Activated T-helper 1 cell treated with anti-CD3 and anti-CD28 coated beads, Interleukin-12 subunit alpha, Interleukin-12 subunit beta, Interleukin-2, Interleukin-4 antibody, amounts not matched to agents 30 ng/mL and 10 ng/mL and 1 ng/mL, durations not matched to agents 14 hours and 24 hours and 36 hours (primary cell): ENCODE measurements around the gene DOK5. TPM values are rescaled to one million over a fixed set of nuclear protein-coding genes. Genes with fewer than 3 reads are reported as not detected.

ENCODE experiments used
- DNase-seq: peaks from one replicate; pipeline ENCODE4 v3.0.0; 2021; ENCODE audit warnings: low spot score
- H3K27ac Mint-ChIP-seq: one replicate; pipeline ENCODE4 v1.8.0; 2021; ENCODE audit warnings: mild to moderate bottlenecking, mixed read lengths
- H3K27me3 Mint-ChIP-seq: one replicate; pipeline ENCODE4 v1.8.0; 2022; ENCODE audit warnings: mild to moderate bottlenecking, moderate library complexity, mixed read lengths; ENCODE audit not compliant: insufficient read depth
- H3K36me3 Mint-ChIP-seq: one replicate; pipeline ENCODE4 v1.8.0; 2021; ENCODE audit warnings: low read depth, mixed read lengths
- H3K4me1 Mint-ChIP-seq: one replicate; pipeline ENCODE4 v1.8.0; 2021; ENCODE audit warnings: low read depth, mixed read lengths
- H3K4me3 Mint-ChIP-seq: one replicate; pipeline ENCODE4 v1.8.0; 2021; ENCODE audit warnings: mild to moderate bottlenecking, moderate library complexity, mixed read lengths
- H3K9me3 Mint-ChIP-seq: one replicate; pipeline ENCODE4 v1.8.0; 2021; ENCODE audit warnings: mixed read lengths
- intact Hi-C: fragments of 100-400 bp; cut with micrococcal nuclease; formaldehyde crosslinking; loops from one replicate; pipeline ENCODE4 v1.15.1; 2024
- total RNA-seq: library from RNA; stranded (reverse); gene quantifications from 2 replicates; pipeline ENCODE4 v1.2.3, GENCODE V29; 2022

DOK5 gene
- total RNA-seq, 1 donor from 2014 or later, result 25.2 TPM

- Mint-ChIP-seq H3K4me1 (no peaks in the 10 kb centered on the region), H3K27ac (no peak overlapping the region), H3K9me3 (no peaks in the 10 kb centered on the region), H3K4me3 (no peak overlapping the region), H3K36me3 (no peaks in the 10 kb centered on the region), H3K27me3 (peaks cover 1% of the 10 kb centered on the region)
- no peak for DNase-seq
- intact Hi-C loops, result loop anchor here (5.0 kb wide), 1 partner anchor 81 kb away; the partner anchor contains the start of gene DOK5
These were observed 82.6 kb downstream of the DOK5 start for GRCh38 chr20:54557806-54558590.

GRCh38 chr20:54559890-54560289 lies 84.5 kb downstream of the DOK5 start:
- H3K27ac Mint-ChIP-seq, result no peak overlapping the region
- H3K36me3 Mint-ChIP-seq, result no peaks in the 10 kb centered on the region

GRCh38 chr20:54560357-54560756 lies 85.0 kb downstream of the DOK5 start:
- Mint-ChIP-seq H3K9me3 (no peaks in the 10 kb centered on the region), H3K27me3 (peaks cover 1% of the 10 kb centered on the region), H3K4me3 (no peak overlapping the region), H3K27ac (peak overlapping the region; percentile 49), H3K4me1 (no peaks in the 10 kb centered on the region), H3K36me3 (no peaks in the 10 kb centered on the region)
- intact Hi-C loops, result no loop called here
- DNase-seq, result no peak

More at GRCh38 chr20:54559890-54560289, 84.5 kb downstream of the DOK5 start:
- H3K4me3 Mint-ChIP-seq, result no peak overlapping the region
- no peaks in the 10 kb centered on the region for H3K4me1 Mint-ChIP-seq
- intact Hi-C loops, result loop anchor here (5.0 kb wide), 1 partner anchor 83 kb away; the partner anchor contains the start of gene DOK5
- H3K27me3 Mint-ChIP-seq, result peaks cover 1% of the 10 kb centered on the region
- no peaks in the 10 kb centered on the region for H3K9me3 Mint-ChIP-seq
- no peak for DNase-seq

GRCh38 chr20:54565255-54565654 lies 89.9 kb downstream of the DOK5 start:
- Mint-ChIP-seq H3K27me3 (no peaks in the 10 kb centered on the region), H3K36me3 (no peaks in the 10 kb centered on the region), H3K4me3 (no peak overlapping the region), H3K27ac (no peak overlapping the region), H3K4me1 (no peaks in the 10 kb centered on the region), H3K9me3 (no peaks in the 10 kb centered on the region)
- intact Hi-C loops, result no loop called here
- DNase-seq, result no peak

GRCh38 chr20:54566031-54566688 lies 90.8 kb downstream of the DOK5 start:
- Mint-ChIP-seq H3K4me3 (no peak overlapping the region), H3K4me1 (no peaks in the 10 kb centered on the region), H3K27me3 (no peaks in the 10 kb centered on the region), H3K36me3 (no peaks in the 10 kb centered on the region), H3K27ac (no peak overlapping the region), H3K9me3 (no peaks in the 10 kb centered on the region)
- DNase-seq, result no peak
- intact Hi-C loops, result no loop called here

- intact Hi-C loops, result no loop called here
- no peaks in the 10 kb centered on the region for H3K4me1 Mint-ChIP-seq
- H3K4me3 Mint-ChIP-seq, result no peak overlapping the region
- H3K36me3 Mint-ChIP-seq, result no peaks in the 10 kb centered on the region
- no peak for DNase-seq
- H3K27ac Mint-ChIP-seq, result no peak overlapping the region
- H3K9me3 Mint-ChIP-seq, result no peaks in the 10 kb centered on the region
- no peaks in the 10 kb centered on the region for H3K27me3 Mint-ChIP-seq
These were observed 95.2 kb downstream of the DOK5 start for GRCh38 chr20:54570561-54570960.

- Mint-ChIP-seq H3K27ac (no peak overlapping the region), H3K9me3 (no peaks in the 10 kb centered on the region), H3K4me3 (no peak overlapping the region), H3K36me3 (no peaks in the 10 kb centered on the region), H3K4me1 (no peaks in the 10 kb centered on the region), H3K27me3 (no peaks in the 10 kb centered on the region)
- DNase-seq, result no peak
- intact Hi-C loops, result no loop called here
These were observed 97.5 kb downstream of the DOK5 start for GRCh38 chr20:54572665-54573435.

GRCh38 chr20:54573838-54574237 lies 98.4 kb downstream of the DOK5 start:
- Mint-ChIP-seq H3K4me1 (no peaks in the 10 kb centered on the region), H3K9me3 (no peaks in the 10 kb centered on the region), H3K27ac (no peak overlapping the region), H3K4me3 (no peak overlapping the region), H3K27me3 (no peaks in the 10 kb centered on the region), H3K36me3 (no peaks in the 10 kb centered on the region)
- intact Hi-C loops, result no loop called here
- DNase-seq, result no peak

- Mint-ChIP-seq H3K36me3 (no peaks in the 10 kb centered on the region), H3K27me3 (peaks cover 3% of the 10 kb centered on the region), H3K27ac (no peak overlapping the region), H3K4me1 (no peaks in the 10 kb centered on the region), H3K4me3 (no peak overlapping the region), H3K9me3 (no peaks in the 10 kb centered on the region)
- no peak for DNase-seq
- intact Hi-C loops, result no loop called here
These were observed 101.1 kb downstream of the DOK5 start for GRCh38 chr20:54576518-54576917.

- Mint-ChIP-seq H3K4me1 (no peaks in the 10 kb centered on the region), H3K36me3 (no peaks in the 10 kb centered on the region), H3K9me3 (no peaks in the 10 kb centered on the region), H3K27ac (no peak overlapping the region), H3K27me3 (peaks cover 5% of the 10 kb centered on the region), H3K4me3 (no peak overlapping the region)
- no peak for DNase-seq
- intact Hi-C loops, result no loop called here
These were observed 102.2 kb downstream of the DOK5 start for GRCh38 chr20:54577637-54578036.

GRCh38 chr20:54585217-54585616 lies 109.8 kb downstream of the DOK5 start:
- intact Hi-C loops, result no loop called here
- H3K4me3 Mint-ChIP-seq, result no peak overlapping the region
- H3K9me3 Mint-ChIP-seq, result no peaks in the 10 kb centered on the region
- DNase-seq, result no peak
- no peaks in the 10 kb centered on the region for H3K4me1 Mint-ChIP-seq
- H3K36me3 Mint-ChIP-seq, result no peaks in the 10 kb centered on the region
- peaks cover 5% of the 10 kb centered on the region for H3K27me3 Mint-ChIP-seq
- no peak overlapping the region for H3K27ac Mint-ChIP-seq

- Mint-ChIP-seq H3K4me1 (no peaks in the 10 kb centered on the region), H3K36me3 (no peaks in the 10 kb centered on the region), H3K4me3 (no peak overlapping the region), H3K9me3 (no peaks in the 10 kb centered on the region), H3K27ac (no peak overlapping the region), H3K27me3 (peaks cover 2% of the 10 kb centered on the region)
- DNase-seq, result no peak
- intact Hi-C loops, result no loop called here
These were observed 112.0 kb downstream of the DOK5 start for GRCh38 chr20:54587408-54587807.
